ENCODE data around the gene CELSR1.
"Not testable (repeated sequence)": the region's sequence is repeated elsewhere in the genome, so short reads cannot be mapped to it uniquely, and the experiment has no call there.

Gene CELSR1

DNA sequence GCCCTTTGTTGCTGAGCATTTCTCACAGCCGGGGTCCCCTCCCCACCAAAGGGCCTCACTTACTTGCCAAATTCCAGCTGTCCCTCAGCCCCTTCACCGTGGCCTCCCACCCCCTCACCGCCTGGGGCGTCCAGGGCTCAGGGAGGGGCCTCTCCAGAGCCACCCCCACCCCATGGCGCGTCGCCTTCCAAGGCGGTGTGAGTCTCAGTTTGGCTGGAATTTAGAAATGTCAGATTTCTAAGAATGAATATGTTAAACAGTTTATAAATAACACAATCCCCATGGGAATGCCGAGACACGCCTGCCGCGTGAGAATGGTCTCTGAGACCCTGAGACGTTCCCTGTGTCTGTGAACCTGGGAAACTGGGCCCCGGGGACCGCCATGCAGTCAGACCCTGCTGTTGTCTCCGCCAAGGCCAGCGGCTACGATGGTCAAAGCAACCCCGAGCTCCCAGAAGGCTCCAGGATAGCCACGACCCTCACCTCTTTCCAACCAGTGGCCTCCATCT lies 28.9 kb downstream of the CELSR1 start:
- peaks cover 13% of the 10 kb centered on the region; the same call in 1 of the 2 replicates for H3K4me1 ChIP-seq (ENCODE audit: control insufficient read depth, insufficient read depth, low read length)
- H3K36me3 ChIP-seq (ENCODE audit: control insufficient read depth, insufficient read depth, low read length) = no peaks in the 10 kb centered on the region
- H3K27me3 ChIP-seq (ENCODE audit: control insufficient read depth, insufficient read depth, low read length) = no peaks in the 10 kb centered on the region
- no peak overlapping the region for H3K9ac ChIP-seq (ENCODE audit: low read depth, low read length)
- no peak overlapping the region for H3K4me3 ChIP-seq (ENCODE audit: low read depth, low read length)
- peak overlapping the region; percentile 50 for H3K27ac ChIP-seq (ENCODE audit: low read depth, low read length)
- no peaks in the 10 kb centered on the region for H3K9me3 ChIP-seq (ENCODE audit: control insufficient read depth, insufficient read depth, low read length)

GRCh38 chr22:46507451-46508425 lies 29.7 kb downstream of the CELSR1 start:
- H3K27ac ChIP-seq (ENCODE audit: low read depth, low read length) = peak overlapping the region; percentile 20
- H3K9ac ChIP-seq (ENCODE audit: low read depth, low read length) = no peak overlapping the region
- H3K27me3 ChIP-seq (ENCODE audit: control insufficient read depth, insufficient read depth, low read length) = no peaks in the 10 kb centered on the region

GRCh38 chr22:46504584-46504983 lies 32.8 kb downstream of the CELSR1 start:
- no peaks in the 10 kb centered on the region for H3K27me3 ChIP-seq (ENCODE audit: control insufficient read depth, insufficient read depth, low read length)

More at GRCh38 chr22:46507451-46508425, 29.7 kb downstream of the CELSR1 start:
- Histone ChIP-seq H3K36me3 (ENCODE audit: control insufficient read depth, insufficient read depth, low read length) (no peaks in the 10 kb centered on the region), H3K4me3 (ENCODE audit: low read depth, low read length) (no peak overlapping the region), H3K9me3 (ENCODE audit: control insufficient read depth, insufficient read depth, low read length) (no peaks in the 10 kb centered on the region), H3K4me1 (ENCODE audit: control insufficient read depth, insufficient read depth, low read length) (peaks cover 13% of the 10 kb centered on the region; the same call in 1 of the 2 replicates)

DNA sequence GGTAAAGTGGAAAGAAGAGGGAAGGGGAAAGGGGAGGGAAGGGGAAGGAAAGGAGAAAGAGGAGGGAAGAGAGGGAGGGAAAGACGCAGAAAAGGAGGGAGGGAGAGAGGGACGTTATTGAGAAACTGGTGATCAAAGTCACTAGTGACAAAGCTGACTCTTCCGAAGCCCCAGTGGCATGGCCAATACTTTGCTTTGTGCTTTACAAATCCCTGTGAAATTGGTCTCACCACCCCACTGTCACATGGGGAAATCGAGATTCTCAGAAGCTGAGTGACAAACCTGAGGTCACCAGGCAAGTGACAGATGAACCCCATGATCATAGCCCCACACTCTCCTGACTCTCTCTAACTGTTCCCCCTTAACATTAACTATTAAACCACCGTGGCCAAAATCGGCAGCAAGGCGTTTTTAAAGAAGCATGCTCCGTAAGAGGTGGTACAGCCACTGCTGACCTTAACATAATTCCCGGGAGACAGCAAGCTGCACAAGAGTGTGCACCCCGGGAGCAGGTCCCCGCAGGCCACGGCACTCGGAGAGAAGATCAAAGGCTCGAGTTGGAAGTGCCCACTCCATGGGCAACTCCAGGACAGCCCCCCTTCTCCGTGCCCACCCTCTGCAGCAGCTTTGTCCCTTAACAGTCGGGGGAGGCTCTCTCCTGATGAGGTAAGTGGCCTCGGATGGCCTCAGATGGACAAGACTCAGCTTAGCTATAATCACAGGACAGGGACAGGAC lies 34.8 kb downstream of the CELSR1 start:
- Histone ChIP-seq H3K27me3 (ENCODE audit: control insufficient read depth, insufficient read depth, low read length) (no peaks in the 10 kb centered on the region), H3K4me1 (ENCODE audit: control insufficient read depth, insufficient read depth, low read length) (peaks cover 6% of the 10 kb centered on the region), H3K36me3 (ENCODE audit: control insufficient read depth, insufficient read depth, low read length) (no peaks in the 10 kb centered on the region), H3K4me3 (ENCODE audit: low read depth, low read length) (no peak overlapping the region), H3K9ac (ENCODE audit: low read depth, low read length) (no peak overlapping the region), H3K27ac (ENCODE audit: low read depth, low read length) (no peak overlapping the region), H3K9me3 (ENCODE audit: control insufficient read depth, insufficient read depth, low read length) (no peaks in the 10 kb centered on the region)

More at GRCh38 chr22:46504584-46504983, 32.8 kb downstream of the CELSR1 start:
- H3K9ac ChIP-seq (ENCODE audit: low read depth, low read length) = no peak overlapping the region
- H3K9me3 ChIP-seq (ENCODE audit: control insufficient read depth, insufficient read depth, low read length) = no peaks in the 10 kb centered on the region
- H3K36me3 ChIP-seq (ENCODE audit: control insufficient read depth, insufficient read depth, low read length) = no peaks in the 10 kb centered on the region
- no peak overlapping the region for H3K27ac ChIP-seq (ENCODE audit: low read depth, low read length)
- no peak overlapping the region for H3K4me3 ChIP-seq (ENCODE audit: low read depth, low read length)
- H3K4me1 ChIP-seq (ENCODE audit: control insufficient read depth, insufficient read depth, low read length) = peaks cover 9% of the 10 kb centered on the region

GRCh38 chr22:46501701-46502100 lies 35.7 kb downstream of the CELSR1 start:
- Histone ChIP-seq H3K4me1 (ENCODE audit: control insufficient read depth, insufficient read depth, low read length) (peaks cover 5% of the 10 kb centered on the region), H3K27me3 (ENCODE audit: control insufficient read depth, insufficient read depth, low read length) (no peaks in the 10 kb centered on the region), H3K9me3 (ENCODE audit: control insufficient read depth, insufficient read depth, low read length) (no peaks in the 10 kb centered on the region), H3K4me3 (ENCODE audit: low read depth, low read length) (no peak overlapping the region), H3K9ac (ENCODE audit: low read depth, low read length) (no peak overlapping the region), H3K36me3 (ENCODE audit: control insufficient read depth, insufficient read depth, low read length) (no peaks in the 10 kb centered on the region), H3K27ac (ENCODE audit: low read depth, low read length) (peak overlapping the region; percentile 5)

DNA sequence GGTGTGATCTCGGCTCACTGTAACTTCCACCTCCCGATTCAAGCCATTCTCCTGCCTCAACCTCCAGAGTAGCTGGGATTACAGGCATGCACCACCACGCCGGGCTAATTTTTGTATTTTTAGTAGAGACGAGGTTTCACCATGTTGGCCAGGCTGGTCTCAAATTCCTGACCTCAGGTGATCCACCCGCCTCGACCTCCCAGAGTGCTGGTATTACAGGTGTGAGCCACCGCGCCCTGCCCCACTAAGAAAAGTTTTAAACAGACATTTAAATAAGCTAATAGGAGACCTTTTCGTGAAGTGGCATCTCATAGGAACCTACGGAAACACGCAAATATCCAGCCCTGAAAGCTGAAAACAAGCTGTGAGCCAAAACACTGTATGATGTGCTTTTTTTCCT lies 36.2 kb downstream of the CELSR1 start:
- peak overlapping the region; percentile 5 for H3K27ac ChIP-seq (ENCODE audit: low read depth, low read length)
- not testable (repeated sequence) for H3K9me3 ChIP-seq (ENCODE audit: control insufficient read depth, insufficient read depth, low read length); H3K4me1 ChIP-seq (ENCODE audit: control insufficient read depth, insufficient read depth, low read length); H3K9ac ChIP-seq (ENCODE audit: low read depth, low read length); H3K4me3 ChIP-seq (ENCODE audit: low read depth, low read length); H3K27me3 ChIP-seq (ENCODE audit: control insufficient read depth, insufficient read depth, low read length); H3K36me3 ChIP-seq (ENCODE audit: control insufficient read depth, insufficient read depth, low read length)

DNA sequence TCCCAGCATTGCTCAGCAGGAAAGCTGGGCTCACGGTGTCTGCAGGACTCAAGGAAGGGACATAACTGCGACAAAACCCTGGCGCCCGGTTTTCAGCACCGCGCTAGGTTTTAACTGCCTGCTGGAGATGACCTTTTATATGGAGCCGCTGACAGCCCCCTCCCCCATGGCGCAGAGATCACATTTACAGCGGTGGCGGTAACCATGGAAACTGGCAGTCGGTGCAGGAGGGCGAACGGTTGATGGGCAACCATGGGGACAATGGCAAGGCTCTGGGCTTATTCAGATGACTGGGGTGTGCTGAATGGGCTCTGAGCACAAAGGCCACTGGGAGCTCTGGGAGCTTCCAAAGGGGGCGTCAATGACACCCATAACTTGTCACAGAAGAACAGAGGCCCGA lies 37.2 kb downstream of the CELSR1 start:
- H3K36me3 ChIP-seq (ENCODE audit: control insufficient read depth, insufficient read depth, low read length) = no peaks in the 10 kb centered on the region
- no peaks in the 10 kb centered on the region for H3K9me3 ChIP-seq (ENCODE audit: control insufficient read depth, insufficient read depth, low read length)
- peaks cover 5% of the 10 kb centered on the region for H3K4me1 ChIP-seq (ENCODE audit: control insufficient read depth, insufficient read depth, low read length)
- peak overlapping the region; percentile 0; the same call in 1 of the 2 replicates for H3K4me3 ChIP-seq (ENCODE audit: low read depth, low read length)
- peak overlapping the region; percentile 46 for H3K27ac ChIP-seq (ENCODE audit: low read depth, low read length)
- H3K27me3 ChIP-seq (ENCODE audit: control insufficient read depth, insufficient read depth, low read length) = no peaks in the 10 kb centered on the region
- H3K9ac ChIP-seq (ENCODE audit: low read depth, low read length) = no peak overlapping the region

DNA sequence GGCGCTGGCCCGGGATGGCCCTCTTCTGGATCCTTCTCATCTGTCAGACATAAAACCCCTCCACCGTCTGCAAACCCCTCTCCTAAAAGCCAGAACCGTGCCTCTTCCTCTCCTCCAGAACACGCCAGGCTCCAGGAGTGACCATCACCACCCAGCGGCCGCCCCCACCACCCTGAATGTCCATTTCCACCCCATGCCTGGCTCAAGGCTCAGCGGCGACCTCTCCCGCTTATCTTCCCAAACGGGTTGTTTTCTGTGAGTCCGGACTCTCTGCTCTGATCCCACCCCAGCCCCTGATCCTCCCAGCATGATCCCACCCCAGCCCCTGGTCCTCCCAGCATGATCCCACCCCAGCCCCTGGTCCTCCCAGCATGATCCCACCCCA lies 37.6 kb downstream of the CELSR1 start:
- peaks cover 5% of the 10 kb centered on the region for H3K4me1 ChIP-seq (ENCODE audit: control insufficient read depth, insufficient read depth, low read length)
- no peak overlapping the region for H3K9ac ChIP-seq (ENCODE audit: low read depth, low read length)
- no peaks in the 10 kb centered on the region for H3K9me3 ChIP-seq (ENCODE audit: control insufficient read depth, insufficient read depth, low read length)
- H3K27ac ChIP-seq (ENCODE audit: low read depth, low read length) = peak overlapping the region; percentile 46
- H3K36me3 ChIP-seq (ENCODE audit: control insufficient read depth, insufficient read depth, low read length) = no peaks in the 10 kb centered on the region
- H3K27me3 ChIP-seq (ENCODE audit: control insufficient read depth, insufficient read depth, low read length) = no peaks in the 10 kb centered on the region
- H3K4me3 ChIP-seq (ENCODE audit: low read depth, low read length) = no peak overlapping the region

DNA sequence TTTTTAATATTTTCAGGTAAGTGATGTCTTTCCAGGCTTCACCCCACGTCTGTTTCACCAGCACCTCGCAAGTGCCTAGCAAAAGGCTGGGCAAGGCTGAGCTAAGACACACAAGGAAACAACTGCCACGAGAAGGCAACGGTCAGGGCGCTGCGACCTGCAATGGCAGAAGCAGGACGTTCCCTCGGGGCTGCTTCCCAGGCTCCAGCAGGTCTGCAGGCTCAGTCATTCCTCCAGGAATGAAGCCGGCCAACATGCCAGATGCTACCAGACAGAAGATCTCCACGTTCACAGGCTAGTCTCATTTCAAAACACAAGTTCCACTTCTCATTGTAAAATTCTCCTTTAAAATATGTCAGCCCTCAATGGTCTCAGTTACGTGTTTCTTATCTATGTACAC lies 45.5 kb downstream of the CELSR1 start:
- Histone ChIP-seq H3K27me3 (ENCODE audit: control insufficient read depth, insufficient read depth, low read length) (no peaks in the 10 kb centered on the region), H3K27ac (ENCODE audit: low read depth, low read length) (no peak overlapping the region), H3K9ac (ENCODE audit: low read depth, low read length) (no peak overlapping the region), H3K9me3 (ENCODE audit: control insufficient read depth, insufficient read depth, low read length) (no peaks in the 10 kb centered on the region), H3K36me3 (ENCODE audit: control insufficient read depth, insufficient read depth, low read length) (no peaks in the 10 kb centered on the region), H3K4me3 (ENCODE audit: low read depth, low read length) (no peak overlapping the region), H3K4me1 (ENCODE audit: control insufficient read depth, insufficient read depth, low read length) (no peaks in the 10 kb centered on the region)

DNA sequence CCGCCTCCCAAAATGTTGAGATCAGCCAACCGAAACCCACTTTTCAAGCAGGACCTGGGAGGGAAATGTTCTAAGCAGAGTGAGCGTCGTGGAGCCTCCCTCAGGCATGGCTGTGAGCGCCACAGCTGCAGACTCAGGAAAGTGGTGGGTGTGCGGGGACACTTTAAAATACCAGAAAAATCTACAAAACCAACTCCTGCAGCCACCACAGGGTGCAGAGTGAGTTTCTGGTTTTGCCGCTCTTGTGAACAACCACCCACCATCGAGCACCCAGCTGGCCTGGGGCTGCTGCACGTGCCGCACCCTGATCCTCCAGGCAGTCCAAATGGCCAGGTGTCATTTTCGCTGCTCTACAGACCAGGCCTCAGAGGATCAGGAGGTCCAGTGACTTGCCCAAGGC lies 46.9 kb downstream of the CELSR1 start:
- H3K9me3 ChIP-seq (ENCODE audit: control insufficient read depth, insufficient read depth, low read length) = no peaks in the 10 kb centered on the region
- no peak overlapping the region for H3K4me3 ChIP-seq (ENCODE audit: low read depth, low read length)
- no peaks in the 10 kb centered on the region for H3K36me3 ChIP-seq (ENCODE audit: control insufficient read depth, insufficient read depth, low read length)
- no peak overlapping the region for H3K27ac ChIP-seq (ENCODE audit: low read depth, low read length)
- no peaks in the 10 kb centered on the region for H3K4me1 ChIP-seq (ENCODE audit: control insufficient read depth, insufficient read depth, low read length)
- H3K9ac ChIP-seq (ENCODE audit: low read depth, low read length) = no peak overlapping the region
- no peaks in the 10 kb centered on the region for H3K27me3 ChIP-seq (ENCODE audit: control insufficient read depth, insufficient read depth, low read length)

Measured in HUES48 (cell line).